Gastrocnemius medialis (tissue), 4 donors: ENCODE data around the gene AK5.

Experiments used
- POLR2A ChIP-seq, 2 donors: fragments of 450-650 bp; IDR thresholded peaks; one replicate each; pipeline ENCODE4 v1.6.1; 2017; ENCODE audit warnings: antibody characterized with exemption in 2 of 2, mild to moderate bottlenecking in 2 of 2, moderate library complexity in 2 of 2
- TF ChIP-seq, protein P1 (sequence below), 5 experiments: fragments of 450-650 bp in 3 of 5; fragments of 200-600 bp in 2 of 5; sonication (generic) in 2 of 5; IDR thresholded peaks in 4 of 5; conservative IDR thresholded peaks in 1 of 5; 1 replicate in 4 of 5; 2 replicates in 1 of 5; pipeline ENCODE4 v1.5.1; 2016 to 2019; ENCODE audit warnings: antibody characterized with exemption in 5 of 5, mild to moderate bottlenecking in 3 of 5, moderate library complexity in 3 of 5

DNA sequence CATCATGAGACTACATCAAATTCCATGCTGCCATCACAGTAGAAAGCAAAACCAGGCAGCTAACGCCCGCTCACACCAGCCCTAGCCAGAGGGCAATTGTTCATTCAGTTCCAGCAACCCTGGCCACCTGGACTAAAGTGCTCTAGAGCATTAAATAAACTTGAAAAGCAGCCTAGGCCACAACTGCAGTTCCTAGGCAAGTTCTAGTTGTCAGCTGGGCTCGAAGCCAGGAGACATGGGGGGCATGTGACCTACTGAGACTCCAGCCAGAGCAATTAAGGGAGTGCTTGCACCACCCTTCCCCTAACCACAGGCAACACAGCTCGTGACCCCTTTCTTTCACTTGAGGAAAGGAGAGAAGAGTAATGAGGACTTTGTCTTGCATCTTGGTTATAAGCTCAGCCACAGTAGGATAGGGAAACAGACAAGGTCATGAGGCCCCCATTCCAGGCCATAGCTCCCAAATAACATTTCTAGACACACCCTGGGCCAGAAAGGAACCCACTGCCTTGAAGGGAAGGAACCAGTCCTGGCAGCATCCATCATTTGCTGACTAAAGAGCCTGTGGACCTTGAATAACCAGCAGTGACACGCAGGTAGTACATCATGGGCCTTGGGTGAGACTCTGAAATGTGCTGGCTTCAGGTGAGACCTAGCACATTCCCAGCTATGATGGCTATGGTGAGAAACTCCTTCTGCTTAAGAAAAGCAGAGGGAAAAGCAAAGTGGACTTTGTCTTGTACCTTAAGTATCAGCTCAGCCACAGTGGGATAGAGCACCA lies 323.6 kb downstream of the AK5 start:
- TF ChIP-seq, protein P1, sequence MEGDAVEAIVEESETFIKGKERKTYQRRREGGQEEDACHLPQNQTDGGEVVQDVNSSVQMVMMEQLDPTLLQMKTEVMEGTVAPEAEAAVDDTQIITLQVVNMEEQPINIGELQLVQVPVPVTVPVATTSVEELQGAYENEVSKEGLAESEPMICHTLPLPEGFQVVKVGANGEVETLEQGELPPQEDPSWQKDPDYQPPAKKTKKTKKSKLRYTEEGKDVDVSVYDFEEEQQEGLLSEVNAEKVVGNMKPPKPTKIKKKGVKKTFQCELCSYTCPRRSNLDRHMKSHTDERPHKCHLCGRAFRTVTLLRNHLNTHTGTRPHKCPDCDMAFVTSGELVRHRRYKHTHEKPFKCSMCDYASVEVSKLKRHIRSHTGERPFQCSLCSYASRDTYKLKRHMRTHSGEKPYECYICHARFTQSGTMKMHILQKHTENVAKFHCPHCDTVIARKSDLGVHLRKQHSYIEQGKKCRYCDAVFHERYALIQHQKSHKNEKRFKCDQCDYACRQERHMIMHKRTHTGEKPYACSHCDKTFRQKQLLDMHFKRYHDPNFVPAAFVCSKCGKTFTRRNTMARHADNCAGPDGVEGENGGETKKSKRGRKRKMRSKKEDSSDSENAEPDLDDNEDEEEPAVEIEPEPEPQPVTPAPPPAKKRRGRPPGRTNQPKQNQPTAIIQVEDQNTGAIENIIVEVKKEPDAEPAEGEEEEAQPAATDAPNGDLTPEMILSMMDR (IDR thresholded peaks at IDR 0.05 in 4 of 5, conservative IDR thresholded peaks at IDR 0.05 in 1 of 5): no peak
- TF ChIP-seq POLR2A (IDR thresholded peaks at IDR 0.05): no peak
